GM23248 (cell line): ENCODE data around the gene ACTR3C. TPM values are rescaled to one million over a fixed set of nuclear protein-coding genes. Genes with fewer than 3 reads are reported as not detected.
"Not testable (repeated sequence)": the region's sequence is repeated elsewhere in the genome, so short reads cannot be mapped to it uniquely, and the experiment has no call there.

Experiments
- DNase-seq: peaks from one replicate; pipeline ENCODE4 v3.0.0-alpha.2; 2015
- H2AFZ ChIP-seq: fragments of 200-600 bp; sonication (generic); 2 replicates; pipeline ENCODE4 v1.6.1; 2016; ENCODE audit warnings: antibody characterized with exemption
- H3F3A ChIP-seq: fragments of 200-600 bp; sonication (generic); 2 replicates; pipeline ENCODE4 v1.6.1; 2016; ENCODE audit warnings: mild to moderate bottlenecking, antibody characterized with exemption, mixed run types; ENCODE audit not compliant: insufficient read depth
- H3K27ac ChIP-seq: fragments of 200-600 bp; sonication (generic); 2 replicates; pipeline ENCODE4 v1.5.1; 2016; ENCODE audit warnings: mild to moderate bottlenecking
- H3K27me3 ChIP-seq: fragments of 200-600 bp; sonication (generic); replicated peaks from 2 replicates; pipeline ENCODE4 v1.6.1; 2016; ENCODE audit warnings: mild to moderate bottlenecking; ENCODE audit not compliant: insufficient read depth
- H3K36me3 ChIP-seq: fragments of 200-600 bp; sonication (generic); 2 replicates; pipeline ENCODE4 v1.6.1; 2016; ENCODE audit warnings: low read depth, mild to moderate bottlenecking
- H3K4me1 ChIP-seq: fragments of 200-600 bp; sonication (generic); 2 replicates; pipeline ENCODE4 v1.6.1; 2016; ENCODE audit warnings: mild to moderate bottlenecking; ENCODE audit not compliant: insufficient read depth
- H3K4me2 ChIP-seq: fragments of 200-600 bp; sonication (generic); one replicate; pipeline ENCODE4 v1.6.1; 2016; ENCODE audit warnings: mild to moderate bottlenecking; ENCODE audit not compliant: unreplicated experiment
- H3K4me3 ChIP-seq: fragments of 200-600 bp; sonication (generic); 2 replicates; pipeline ENCODE4 v1.5.1; 2016; ENCODE audit warnings: mild to moderate bottlenecking
- H3K79me2 ChIP-seq: fragments of 200-600 bp; sonication (generic); 2 replicates; pipeline ENCODE4 v1.6.1; 2016; ENCODE audit warnings: mild to moderate bottlenecking; ENCODE audit not compliant: insufficient read depth
- H3K9ac ChIP-seq: fragments of 200-600 bp; sonication (generic); 2 replicates; pipeline ENCODE4 v1.6.1; 2016; ENCODE audit warnings: mild to moderate bottlenecking
- H3K9me2 ChIP-seq: fragments of 200-600 bp; sonication (generic); 2 replicates; pipeline ENCODE4 v1.6.1; 2016; ENCODE audit warnings: mixed run types, mild to moderate bottlenecking, moderate library complexity; ENCODE audit not compliant: insufficient read depth
- H3K9me3 ChIP-seq: fragments of 200-600 bp; sonication (generic); one replicate; pipeline ENCODE4 v1.6.1; 2017; ENCODE audit warnings: low read depth
- H4K20me1 ChIP-seq: fragments of 200-600 bp; sonication (generic); 2 replicates; pipeline ENCODE4 v1.6.0; 2016; ENCODE audit not compliant: insufficient read depth
- WGBS, 2 experiments: methylation state at CpG; one replicate each; pipeline ENCODE4 v1.1.6; 2015 to 2017; ENCODE audit warnings: low lambda C conversion rate in 2 of 2, low coverage in 1 of 2; ENCODE audit errors: missing lambda C conversion rate in 2 of 2; 5-methylcytosine and 5-hydroxymethylcytosine counted together
- in situ Hi-C: fragments of 300-500 bp; cut with MboI; formaldehyde crosslinking; loops from 2 replicates; pipeline ENCODE4 v1.15.0; 2020
- polyA plus RNA-seq: library from polyadenylated mRNA; unstranded; fragments of >200 nt; fragmentation: Nextera tagmentation; extraction: Ambion mirVana; gene quantifications from 2 replicates; pipeline ENCODE4 v1.2.1, GENCODE V29; 2016
- total RNA-seq: library from RNA; depleted of rRNA; stranded (reverse); fragments of >200 nt; shearing (Covaris generic); gene quantifications from 2 replicates; pipeline ENCODE4 v1.2.3, GENCODE V29; 2014

Gene ACTR3C
- total and polyA plus RNA-seq, 2 experiments from 2014 or later = not detected

DNA sequence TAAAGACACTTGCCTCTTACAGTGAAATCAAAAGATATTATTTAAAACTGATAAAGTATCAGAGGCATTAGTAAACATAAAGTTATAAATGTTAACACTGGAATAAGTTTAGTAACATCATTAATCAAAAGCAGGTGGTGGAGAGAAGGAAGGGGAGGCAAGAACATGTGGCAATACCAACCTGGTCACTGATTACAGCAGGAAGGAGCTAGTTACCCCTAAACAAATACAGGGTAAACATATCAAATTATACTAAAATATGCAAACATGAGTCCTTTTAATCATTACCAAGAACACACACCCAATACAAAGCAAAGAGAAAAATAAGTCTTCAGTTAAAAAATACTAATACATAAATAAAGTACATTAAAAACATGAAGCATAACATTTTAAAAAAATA, 25.4 kb downstream of the ACTR3C start:
- H3K4me1 ChIP-seq, H3F3A ChIP-seq, H3K9ac ChIP-seq, H3K9me2 ChIP-seq, H3K4me2 ChIP-seq, H3K79me2 ChIP-seq, H3K4me3 ChIP-seq, H4K20me1 ChIP-seq, DNase-seq, H3K27ac ChIP-seq, H3K9me3 ChIP-seq, H3K27me3 ChIP-seq, in situ Hi-C loops, H3K36me3 ChIP-seq, H2AFZ ChIP-seq: not testable (repeated sequence)

DNA sequence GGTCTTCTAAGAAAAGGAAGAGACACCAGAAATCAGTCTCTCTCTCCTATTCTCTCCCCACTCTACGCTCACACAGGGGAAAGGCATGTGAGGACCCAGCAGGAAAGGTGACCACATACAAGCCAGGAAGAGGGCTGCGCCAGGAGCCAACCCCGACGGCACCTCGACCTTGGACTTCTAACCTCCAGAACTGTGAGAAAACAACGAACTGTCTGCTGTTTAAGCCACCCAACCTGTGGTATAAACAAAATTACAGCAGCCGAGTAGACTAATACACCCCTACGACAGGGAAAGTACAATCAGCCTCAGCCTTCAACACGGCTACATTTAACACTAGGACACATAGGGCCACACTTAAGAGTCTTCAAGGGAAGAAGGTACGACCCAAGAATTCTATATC, 26.5 kb downstream of the ACTR3C start:
- H3K27me3 ChIP-seq, H3F3A ChIP-seq, H3K4me3 ChIP-seq, H4K20me1 ChIP-seq, H3K9me2 ChIP-seq, H3K79me2 ChIP-seq, H3K4me1 ChIP-seq, H3K36me3 ChIP-seq, H3K9me3 ChIP-seq, DNase-seq, in situ Hi-C loops, H3K9ac ChIP-seq, H3K27ac ChIP-seq, H2AFZ ChIP-seq, H3K4me2 ChIP-seq: not testable (repeated sequence)
- WGBS, 2 experiments = 65 to 78% methylated on average over 8 to 9 of the region's 10 CpGs

DNA sequence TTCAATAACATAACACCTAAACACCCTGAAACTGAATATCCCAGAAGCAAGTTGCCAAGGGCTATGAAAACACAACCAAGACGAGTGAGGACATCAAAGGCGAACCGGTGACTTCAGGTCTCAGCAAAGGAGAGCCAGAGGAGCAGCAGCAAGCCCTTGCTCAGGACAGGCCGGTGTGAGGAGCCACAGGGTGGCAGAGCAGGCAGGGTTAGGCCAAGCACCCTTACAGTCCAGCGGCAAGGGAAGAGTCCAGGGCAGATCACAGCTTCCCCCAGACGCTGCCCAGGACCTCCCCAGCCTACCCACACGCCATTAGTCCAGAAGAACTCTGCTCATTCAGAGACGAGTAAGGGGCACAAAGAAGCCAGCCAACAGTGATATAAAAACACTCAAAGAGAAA, 27.7 kb downstream of the ACTR3C start:
- WGBS, 2 experiments = 68 to 80% methylated on average over 3 of the region's 8 CpGs
- H3K27me3 ChIP-seq, H3K9me3 ChIP-seq, H3K4me3 ChIP-seq, H4K20me1 ChIP-seq, H3K79me2 ChIP-seq, H2AFZ ChIP-seq, H3K27ac ChIP-seq, H3K4me1 ChIP-seq, H3K4me2 ChIP-seq, DNase-seq, in situ Hi-C loops, H3K9me2 ChIP-seq, H3F3A ChIP-seq, H3K36me3 ChIP-seq, H3K9ac ChIP-seq: not testable (repeated sequence)

DNA sequence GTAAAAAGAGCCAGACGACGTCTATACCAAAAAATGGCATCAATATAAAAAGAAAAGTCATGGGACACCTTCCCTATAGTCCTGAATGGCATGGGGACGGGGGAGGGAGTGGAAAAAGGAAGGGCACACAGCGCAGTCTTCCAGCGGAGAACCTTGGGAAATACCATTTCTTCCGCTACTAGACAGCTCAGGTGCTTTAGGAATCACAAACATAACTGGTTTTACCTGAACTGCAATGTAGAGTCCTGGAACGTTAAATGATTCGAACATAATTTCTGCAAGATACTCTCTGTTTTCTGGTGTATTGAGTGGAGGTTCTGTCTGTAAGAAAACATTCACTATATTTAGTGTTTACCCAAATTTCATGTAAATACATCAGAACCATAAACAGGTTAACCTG, 28.3 kb downstream of the ACTR3C start:
- in situ Hi-C loops, H3F3A ChIP-seq, H3K4me2 ChIP-seq, H3K9me2 ChIP-seq, DNase-seq, H4K20me1 ChIP-seq, H3K79me2 ChIP-seq, H3K9ac ChIP-seq, H3K4me3 ChIP-seq, H3K36me3 ChIP-seq, H3K9me3 ChIP-seq, H3K27me3 ChIP-seq, H2AFZ ChIP-seq, H3K27ac ChIP-seq, H3K4me1 ChIP-seq: not testable (repeated sequence)
- 53 to 63% methylated on average over 8 of the region's 8 CpGs for WGBS, 2 experiments

DNA sequence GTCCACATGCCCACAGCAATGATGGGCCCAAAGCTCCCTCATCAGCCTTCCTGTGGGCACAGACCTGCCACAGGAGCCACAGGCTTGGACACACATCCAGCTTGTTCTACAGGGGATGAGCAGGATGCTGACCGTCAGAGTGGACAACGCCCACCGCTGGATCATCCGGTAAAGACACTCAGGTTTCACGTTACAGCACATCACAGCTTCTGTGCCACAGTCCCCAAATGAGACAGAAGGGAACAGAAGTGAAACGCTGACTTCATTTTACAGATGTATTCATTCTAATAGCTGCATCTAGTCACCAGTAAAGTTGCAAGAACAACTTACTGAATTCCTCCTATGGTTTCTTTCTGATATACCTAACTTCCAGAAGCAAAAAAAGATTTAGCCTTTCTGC, 33.0 kb downstream of the ACTR3C start:
- H3K9ac ChIP-seq, H3K27ac ChIP-seq, H4K20me1 ChIP-seq, H3K9me2 ChIP-seq, H3K9me3 ChIP-seq, DNase-seq, H3K27me3 ChIP-seq, H2AFZ ChIP-seq, H3F3A ChIP-seq, H3K79me2 ChIP-seq, H3K4me2 ChIP-seq, H3K4me3 ChIP-seq, H3K4me1 ChIP-seq, in situ Hi-C loops, H3K36me3 ChIP-seq: not testable (repeated sequence)
- 33 to 35% methylated on average over 6 of the region's 6 CpGs for WGBS, 2 experiments

DNA sequence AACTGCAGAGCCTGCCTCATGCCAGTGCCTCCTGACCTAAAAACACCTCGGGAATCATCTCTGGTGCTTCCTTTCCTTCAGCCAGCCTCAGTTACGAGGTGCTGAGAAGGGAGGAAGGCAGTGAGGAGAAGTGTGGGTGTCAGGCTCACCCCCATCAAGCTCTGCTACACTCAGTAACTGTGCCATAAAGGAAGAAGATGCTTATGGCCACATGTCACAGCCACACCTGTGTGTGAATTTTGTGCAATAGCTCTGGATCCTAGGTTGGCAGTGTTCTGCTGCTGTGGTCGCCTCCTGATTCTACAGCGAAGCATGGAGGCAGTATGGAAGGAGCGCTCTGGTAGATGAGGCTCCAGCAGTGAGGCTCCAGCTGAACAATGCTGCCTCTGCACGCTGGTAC, 34.5 kb downstream of the ACTR3C start:
- 47 to 62% methylated on average over 5 to 6 of the region's 6 CpGs for WGBS, 2 experiments
- in situ Hi-C loops = not testable (repeated sequence)

DNA sequence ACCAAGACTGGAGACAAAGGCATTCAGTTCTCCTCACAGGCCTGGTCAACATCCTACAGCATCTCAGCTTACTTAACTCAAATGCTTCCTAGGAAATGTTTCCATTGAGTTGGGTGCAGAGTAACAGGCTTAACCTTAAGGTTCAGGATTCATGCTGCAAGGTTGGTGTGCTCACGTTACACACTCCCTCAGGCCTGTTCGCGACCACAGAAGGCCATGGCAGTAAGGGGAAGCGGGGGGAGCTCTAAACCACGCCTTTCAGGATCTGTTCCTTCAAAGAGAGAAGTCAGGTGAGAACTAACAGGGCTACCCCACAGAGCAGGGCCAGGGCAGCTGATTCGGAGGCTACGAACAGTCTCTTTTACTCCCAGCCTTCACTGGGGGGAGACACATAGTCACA, 35.5 kb downstream of the ACTR3C start:
- H3K4me1 ChIP-seq, H3K9me2 ChIP-seq, H2AFZ ChIP-seq, in situ Hi-C loops, H3K27ac ChIP-seq, H4K20me1 ChIP-seq, H3F3A ChIP-seq, H3K79me2 ChIP-seq, H3K27me3 ChIP-seq, H3K9ac ChIP-seq, H3K4me2 ChIP-seq, H3K36me3 ChIP-seq, DNase-seq, H3K9me3 ChIP-seq, H3K4me3 ChIP-seq: not testable (repeated sequence)
- 50 to 52% methylated on average over 7 of the region's 7 CpGs for WGBS, 2 experiments

More for the DNA sequence above, 34.5 kb downstream of the ACTR3C start:
- not testable (repeated sequence) for H3K4me2 ChIP-seq, H3F3A ChIP-seq, H3K4me1 ChIP-seq, H3K9me3 ChIP-seq, H3K9me2 ChIP-seq, H3K27ac ChIP-seq, H3K4me3 ChIP-seq, H3K79me2 ChIP-seq, H4K20me1 ChIP-seq, H3K27me3 ChIP-seq, H2AFZ ChIP-seq, H3K9ac ChIP-seq, H3K36me3 ChIP-seq, DNase-seq

DNA sequence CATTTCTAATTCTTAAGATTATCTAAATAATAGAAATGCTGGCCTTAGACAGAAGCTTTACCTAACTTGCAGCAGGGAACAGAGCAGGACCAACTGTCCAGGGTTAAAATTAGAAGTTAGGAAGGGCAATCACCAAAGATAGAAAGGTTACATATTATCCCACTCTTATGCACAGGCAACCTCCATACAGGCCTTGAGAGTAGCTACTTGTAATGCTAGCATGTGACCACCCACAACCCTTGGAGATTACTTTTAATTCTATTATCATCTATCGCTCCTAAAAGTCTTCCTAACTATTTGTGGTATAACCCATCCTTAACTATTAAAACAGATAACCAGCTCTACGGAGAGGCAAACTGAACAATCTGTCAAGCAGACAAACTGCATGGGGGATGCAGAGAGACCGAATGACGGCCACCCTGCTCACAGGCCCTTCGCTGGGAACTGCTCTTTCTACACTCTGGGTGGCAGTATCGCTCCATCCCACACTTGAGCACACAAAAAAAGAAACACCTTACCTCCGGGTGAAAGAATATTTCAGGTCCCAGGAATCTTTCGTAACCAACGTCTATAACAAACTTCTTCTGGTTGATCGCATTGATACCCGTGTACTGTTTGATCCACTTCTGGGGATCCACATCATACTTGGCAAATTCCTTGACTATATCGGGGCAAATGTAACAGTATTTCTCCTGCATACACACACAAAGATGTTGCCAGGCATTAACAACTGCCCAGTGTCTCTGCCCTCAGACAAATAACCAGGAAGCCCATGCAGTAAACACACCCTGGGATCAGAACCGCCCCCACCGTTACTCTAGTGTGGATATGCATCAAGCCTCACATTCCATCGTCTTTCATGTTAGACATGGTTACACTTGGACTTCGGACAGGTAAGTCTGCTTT, 37.2 kb downstream of the ACTR3C start:
- 20 to 21% methylated on average over 16 of the region's 16 CpGs for WGBS, 2 experiments
- H4K20me1 ChIP-seq = not testable (repeated sequence)
- peak; percentile 14 for DNase-seq

More for the DNA sequence above, 37.2 kb downstream of the ACTR3C start:
- H3K4me3 ChIP-seq, H3K9me3 ChIP-seq, H3K4me2 ChIP-seq, in situ Hi-C loops, H3K9ac ChIP-seq, H3F3A ChIP-seq, H3K4me1 ChIP-seq, H3K79me2 ChIP-seq, H3K36me3 ChIP-seq, H3K9me2 ChIP-seq, H3K27me3 ChIP-seq, H3K27ac ChIP-seq, H2AFZ ChIP-seq: not testable (repeated sequence)
